GM12865 (cell line): Measurements from ENCODE around the gene CPEB3.

Source experiments
- DNase-seq: peaks from one replicate; pipeline ENCODE4 v3.0.0; 2010; ENCODE audit warnings: low read depth
- H3K4me3 ChIP-seq: 2 replicates; pipeline ENCODE4 v1.5.1; 2011; ENCODE audit warnings: mild to moderate bottlenecking, low read depth, low read length, control low read depth
- CTCF ChIP-seq: IDR thresholded peaks from 2 replicates; pipeline ENCODE4 v1.5.1; 2011; ENCODE audit warnings: low read length, control low read depth, low read depth, inconsistent platforms; ENCODE audit not compliant: insufficient read depth; ENCODE audit errors: missing control alignments

CPEB3 gene

GRCh38 chr10:92208736-92209135 lies 82.1 kb downstream of the CPEB3 start:
- TF ChIP-seq CTCF: no peak
- no peak overlapping the region for H3K4me3 ChIP-seq
- DNase-seq: peak; percentile 22

- DNase-seq: no peak
- no peak overlapping the region for H3K4me3 ChIP-seq
- TF ChIP-seq CTCF: no peak
These were observed 82.6 kb downstream of the CPEB3 start for GRCh38 chr10:92208157-92208720.

GRCh38 chr10:92207061-92207460 lies 83.8 kb downstream of the CPEB3 start:
- no peak for DNase-seq
- no peak for TF ChIP-seq CTCF
- no peak overlapping the region for H3K4me3 ChIP-seq

- no peak for DNase-seq
- H3K4me3 ChIP-seq: no peak overlapping the region
- no peak for TF ChIP-seq CTCF
These were observed 86.8 kb downstream of the CPEB3 start for GRCh38 chr10:92203919-92204623.

GRCh38 chr10:92202536-92202935 lies 88.3 kb downstream of the CPEB3 start:
- DNase-seq: no peak
- H3K4me3 ChIP-seq: no peak overlapping the region
- TF ChIP-seq CTCF: no peak

- DNase-seq: no peak
- no peak overlapping the region for H3K4me3 ChIP-seq
- no peak for TF ChIP-seq CTCF
These were observed 90.3 kb downstream of the CPEB3 start for GRCh38 chr10:92200564-92200963.

- H3K4me3 ChIP-seq: no peak overlapping the region
- peak; percentile 59 for DNase-seq
- TF ChIP-seq CTCF: no peak
These were observed 103.8 kb downstream of the CPEB3 start for GRCh38 chr10:92187101-92187500.
